ENCODE results near the gene MDC1. TPM values are rescaled to one million over a fixed set of nuclear protein-coding genes. Genes with fewer than 3 reads are reported as not detected.

MDC1 gene
- total and polyA plus RNA-seq, 2 of the 13 experiments (the other 11 are each of a cell fraction or from before 2014, with no cell fraction given) = 8.4 to 14.0 TPM

- TF ChIP-seq FLYWCH1 (CRISPR knock-in tag; IDR thresholded peaks at IDR 0.05) (no peak), ZHX2 (IDR thresholded peaks at IDR 0.05; ENCODE audit: low read depth) (peak; percentile 62; the same call in 1 of the 2 replicates), ZHX2 (CRISPR knock-in tag; IDR thresholded peaks at IDR 0.05; ENCODE audit: borderline replicate concordance) (0 out of 2 replicates have a peak, but pooled peaks have one; percentile 15), THRA (CRISPR knock-in tag; IDR thresholded peaks at IDR 0.05; ENCODE audit: borderline replicate concordance) (peak; percentile 73), ZMYM3 (CRISPR knock-in tag; IDR thresholded peaks at IDR 0.05) (peak; percentile 82), KMT2A (CRISPR knock-in tag; IDR thresholded peaks at IDR 0.05) (peak; percentile 94; the same call in 1 of the 2 replicates), ZFP82 (CRISPR knock-in tag; IDR thresholded peaks at IDR 0.05; ENCODE audit: borderline replicate concordance) (peak; percentile 96; the same call in 1 of the 2 replicates), ZNF136 (CRISPR knock-in tag; IDR thresholded peaks at IDR 0.05; ENCODE audit: low read depth) (peak; percentile 97), SRSF1 (optimal IDR thresholded peaks at IDR 0.05; ENCODE audit: low read depth, low read length) (peak; percentile 55), ZNF775 (CRISPR knock-in tag; IDR thresholded peaks at IDR 0.05; ENCODE audit: borderline replicate concordance) (no peak), GABPA (IDR thresholded peaks at IDR 0.05; ENCODE audit: low read depth, low read length) (peak; percentile 65), GABPA (CRISPR knock-in tag; IDR thresholded peaks at IDR 0.05; ENCODE audit: low read depth) (peak; percentile 92), PAX8 (CRISPR knock-in tag; IDR thresholded peaks at IDR 0.05; ENCODE audit: borderline replicate concordance) (no peak), ZNF644 (CRISPR knock-in tag; IDR thresholded peaks at IDR 0.05; ENCODE audit: low read depth) (no peak), RELA (CRISPR knock-in tag; IDR thresholded peaks at IDR 0.05) (no peak), MXD1 (CRISPR knock-in tag; IDR thresholded peaks at IDR 0.05) (0 out of 2 replicates have a peak, but pooled peaks have one; percentile 22), MIER3 (CRISPR knock-in tag; IDR thresholded peaks at IDR 0.05; ENCODE audit: borderline replicate concordance) (peak; percentile 60; the same call in 1 of the 2 replicates), NR2F1 (CRISPR knock-in tag; IDR thresholded peaks at IDR 0.05) (no peak), SNAPC5 (CRISPR knock-in tag; IDR thresholded peaks at IDR 0.05; ENCODE audit: borderline replicate concordance) (0 out of 2 replicates have a peak, but pooled peaks have one; percentile 69), ZNF513 (CRISPR knock-in tag; conservative IDR thresholded peaks at IDR 0.05) (no peak)
Observed at GRCh38 chr6:30672445-30673253, 44.4 kb downstream of the MDC1 start, which contains the start of gene DHX16 (continued).

All from HepG2 (cell line).